GM20000 (cell line): ENCODE results near the gene ZFAND2A.

Source experiments
- DNase-seq: peaks from one replicate; pipeline ENCODE4 v3.0.0; 2012; ENCODE audit warnings: low spot score
- TF ChIP-seq, protein P1 (sequence below): IDR thresholded peaks from 2 replicates; pipeline ENCODE4 v1.5.1; 2012; ENCODE audit warnings: mild to moderate bottlenecking, control low read depth; ENCODE audit errors: extremely low read depth, missing control alignments

The ZFAND2A gene

DNA sequence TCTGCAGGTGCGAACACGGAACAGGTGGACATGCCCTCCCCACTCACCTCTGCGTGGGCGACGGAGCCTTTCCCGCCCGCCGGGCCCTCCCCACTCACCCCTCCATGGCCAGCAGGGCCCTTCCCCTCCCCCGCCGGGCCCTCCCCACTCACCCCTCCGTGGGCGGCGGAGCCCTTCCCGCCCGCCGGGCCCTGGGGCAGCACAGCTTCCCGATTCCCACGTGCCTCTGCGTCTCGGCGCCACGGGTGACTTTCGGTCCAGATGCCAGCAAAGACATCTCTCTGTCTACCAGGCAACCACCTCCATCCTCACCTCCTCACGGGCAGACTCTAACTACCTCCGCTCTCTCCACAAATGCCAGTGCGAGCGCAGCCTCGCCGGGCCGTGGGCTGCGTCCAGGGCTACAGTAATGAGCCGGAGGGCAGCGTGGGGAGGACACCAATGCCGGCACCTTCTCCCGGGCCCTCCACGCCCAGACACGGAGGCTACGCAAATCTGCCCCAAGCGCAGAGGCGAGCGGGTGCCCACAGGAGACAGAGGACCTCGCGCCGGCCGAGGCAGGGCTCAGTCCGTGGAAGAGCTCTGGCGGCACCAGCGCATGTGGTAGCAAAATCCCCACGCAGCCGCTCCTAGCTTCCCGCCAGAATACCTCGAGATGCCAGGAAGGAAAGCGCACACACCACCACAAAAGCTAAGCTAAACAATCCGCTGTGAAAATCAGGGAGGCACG is 50.2 kb downstream of the ZFAND2A start:
- TF ChIP-seq, protein P1, sequence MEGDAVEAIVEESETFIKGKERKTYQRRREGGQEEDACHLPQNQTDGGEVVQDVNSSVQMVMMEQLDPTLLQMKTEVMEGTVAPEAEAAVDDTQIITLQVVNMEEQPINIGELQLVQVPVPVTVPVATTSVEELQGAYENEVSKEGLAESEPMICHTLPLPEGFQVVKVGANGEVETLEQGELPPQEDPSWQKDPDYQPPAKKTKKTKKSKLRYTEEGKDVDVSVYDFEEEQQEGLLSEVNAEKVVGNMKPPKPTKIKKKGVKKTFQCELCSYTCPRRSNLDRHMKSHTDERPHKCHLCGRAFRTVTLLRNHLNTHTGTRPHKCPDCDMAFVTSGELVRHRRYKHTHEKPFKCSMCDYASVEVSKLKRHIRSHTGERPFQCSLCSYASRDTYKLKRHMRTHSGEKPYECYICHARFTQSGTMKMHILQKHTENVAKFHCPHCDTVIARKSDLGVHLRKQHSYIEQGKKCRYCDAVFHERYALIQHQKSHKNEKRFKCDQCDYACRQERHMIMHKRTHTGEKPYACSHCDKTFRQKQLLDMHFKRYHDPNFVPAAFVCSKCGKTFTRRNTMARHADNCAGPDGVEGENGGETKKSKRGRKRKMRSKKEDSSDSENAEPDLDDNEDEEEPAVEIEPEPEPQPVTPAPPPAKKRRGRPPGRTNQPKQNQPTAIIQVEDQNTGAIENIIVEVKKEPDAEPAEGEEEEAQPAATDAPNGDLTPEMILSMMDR: no peak
- no peak for DNase-seq

GRCh38 chr7:1108264-1108920 is 51.6 kb downstream of the ZFAND2A start:
- no peak for DNase-seq
- TF ChIP-seq, protein P1: no peak

DNA sequence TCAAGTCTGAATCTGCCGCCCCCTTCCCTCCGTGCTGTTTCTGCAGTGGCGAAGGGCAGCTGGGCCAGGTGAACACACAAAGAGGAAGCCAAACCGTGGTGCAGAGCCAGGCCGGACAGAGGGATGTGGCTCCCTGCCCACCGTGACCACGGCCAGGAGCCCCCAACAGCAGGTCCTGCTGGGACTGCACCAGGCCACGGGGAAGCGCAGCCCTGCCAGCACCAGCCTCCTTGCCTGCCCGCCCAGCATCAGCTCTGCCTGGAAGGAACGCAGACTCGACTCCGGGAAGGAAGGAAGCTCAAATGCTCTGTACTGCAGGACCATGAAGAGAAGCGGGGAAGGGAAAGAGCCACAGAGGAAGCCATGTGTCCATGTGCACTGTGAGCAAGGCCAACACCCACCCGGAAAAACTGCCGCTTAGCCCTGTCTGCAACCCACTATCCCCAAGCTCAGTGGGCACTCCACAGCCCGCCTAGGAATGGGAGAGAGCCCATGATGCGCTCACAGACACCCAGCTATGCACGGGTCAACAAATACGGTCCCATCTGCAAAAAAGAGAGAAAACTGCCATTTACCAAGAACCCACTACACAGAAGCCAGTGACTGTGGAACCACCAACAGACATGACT is 53.1 kb downstream of the ZFAND2A start:
- DNase-seq: no peak
- TF ChIP-seq, protein P1: no peak

DNA sequence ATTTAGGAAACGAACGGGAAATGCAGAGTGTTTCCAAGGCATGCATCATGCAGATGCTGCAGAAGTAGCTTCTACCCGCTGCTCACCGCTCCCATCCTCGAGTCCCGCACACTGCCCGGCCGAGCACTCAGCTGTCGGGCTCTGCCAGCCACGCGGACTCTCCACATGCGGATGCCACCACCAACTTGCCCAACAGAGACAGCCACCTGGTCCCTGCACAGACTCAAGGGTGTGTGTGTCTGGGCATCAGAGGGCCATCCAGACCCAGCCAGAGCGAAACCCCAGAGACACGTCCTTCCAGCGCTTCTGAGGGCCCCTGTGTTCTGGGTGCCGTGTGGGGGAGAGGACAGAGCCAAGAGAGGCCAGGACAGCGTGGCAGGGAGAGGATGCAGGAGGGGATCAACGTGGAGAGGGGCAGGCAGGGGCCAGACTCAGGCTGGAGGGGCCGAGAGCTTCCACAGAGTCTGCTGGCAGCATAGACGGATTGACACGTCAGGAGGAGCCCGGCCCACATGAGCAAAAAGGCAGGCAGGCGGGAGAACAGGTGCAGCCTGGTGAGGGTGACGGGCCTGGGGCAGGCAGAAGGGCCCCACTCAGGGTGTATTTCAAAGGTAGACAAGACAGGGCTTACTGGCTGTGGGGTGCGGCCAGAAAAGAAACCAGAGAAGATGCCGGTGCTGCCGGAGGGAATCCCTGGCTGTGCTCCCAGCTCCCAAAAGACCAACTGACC is 53.8 kb downstream of the ZFAND2A start:
- no peak for DNase-seq
- TF ChIP-seq, protein P1: no peak

- TF ChIP-seq, protein P1: no peak
- peak; percentile 87 for DNase-seq
Measured at GRCh38 chr7:1105189-1105588, 54.8 kb downstream of the ZFAND2A start.

GRCh38 chr7:1104516-1105179 is 55.3 kb downstream of the ZFAND2A start:
- TF ChIP-seq, protein P1: no peak
- DNase-seq: no peak
